HCT116 (cell line): Measurements from ENCODE around the gene PSMC2. TPM values are rescaled to one million over a fixed set of nuclear protein-coding genes. Genes with fewer than 3 reads are reported as not detected.
A peak's percentile ranks its signal among the peaks of the same experiment; 100 is the strongest.

Experiments
- ATAC-seq: fragments of 200-7000 bp; cut with Tn5 transposase; 2 replicates; pipeline ENCODE4 v1.9.1; 2020; ENCODE audit warnings: mild to moderate bottlenecking, moderate library complexity
- BruUV-seq: library from RNA; stranded (reverse); fragments of 400-500 nt; replicated peaks from 2 replicates; lab custom pipeline; 2021; lab: Mats Ljungman, UMichigan
- CTCF ChIA-PET: fragments of 300-600 bp; sonication (Branson Sonifier 250); formaldehyde crosslinking; loops from one replicate; lab custom pipeline; 2021; ENCODE audit warnings: antibody characterized with exemption; lab: Charles Lee
- POLR2A ChIA-PET: fragments of 300-600, 350-600 bp; sonication (Branson Sonifier 250); formaldehyde crosslinking; loops from one replicate; lab custom pipeline; 2021; ENCODE audit warnings: antibody characterized with exemption; lab: Charles Lee
- RAD21 ChIA-PET, 2 experiments: fragments of 300-600 bp; sonication (Branson Sonifier 250); formaldehyde crosslinking; loops; one replicate each; lab custom pipeline; 2023; ENCODE audit warnings: low total read pairs in 2 of 2; ENCODE audit not compliant: uncharacterized antibody in 2 of 2, unreplicated experiment in 2 of 2, low non-redundant PET in 1 of 2; lab: Charles Lee
- DNase-seq: peaks from one replicate; pipeline ENCODE4 v3.0.0-alpha.2; 2010; ENCODE audit warnings: low read depth, low spot score
- H2AFZ ChIP-seq: fragments of 200-600 bp; shearing (Covaris generic), sonication (generic); 2 replicates; pipeline ENCODE4 v1.6.1; 2017; ENCODE audit warnings: low read depth, mixed run types, mixed read lengths, antibody characterized with exemption, low read length; ENCODE audit not compliant: poor library complexity, severe bottlenecking
- H3K27ac ChIP-seq: 2 replicates; pipeline ENCODE4 v1.5.1; 2012; ENCODE audit warnings: low read depth, low read length
- H3K27me3 ChIP-seq: fragments of 200-600 bp; sonication (generic); 2 replicates; pipeline ENCODE4 v1.6.1; 2016; ENCODE audit warnings: mixed run types, low read length, mixed read lengths; ENCODE audit not compliant: insufficient read depth
- H3K36me3 ChIP-seq, 2 experiments: fragments of 200-500 bp in 1 of 2; fragments of 200-600 bp in 1 of 2; sonication (Bioruptor generic) in 1 of 2; sonication (generic) in 1 of 2; 2 replicates each; pipeline versions ENCODE4 v1.5.1 to v1.6.1; 2014 to 2016; ENCODE audit warnings: low read length in 2 of 2, inconsistent platforms in 1 of 2, mixed read lengths in 1 of 2, mixed run types in 1 of 2; ENCODE audit not compliant: insufficient read depth in 2 of 2, control insufficient read depth in 1 of 2
- H3K4me1 ChIP-seq, 2 experiments: fragments of 200-600 bp in 1 of 2; sonication (generic) in 1 of 2; 2 replicates each; pipeline versions ENCODE4 v1.5.1 to v1.6.1; 2012 to 2017; ENCODE audit warnings: low read length in 2 of 2, inconsistent platforms in 1 of 2, mild to moderate bottlenecking in 1 of 2, mixed read lengths in 1 of 2, mixed run types in 1 of 2, moderate library complexity in 1 of 2; ENCODE audit not compliant: insufficient read depth in 2 of 2, control insufficient read depth in 1 of 2
- H3K4me2 ChIP-seq: fragments of 200-600 bp; sonication (generic); 2 replicates; pipeline ENCODE4 v1.6.1; 2017; ENCODE audit warnings: mixed run types, low read length, mixed read lengths
- H3K4me3 ChIP-seq, 2 experiments: fragments of 200-600 bp in 1 of 2; sonication (generic) in 1 of 2; replicated peaks in 1 of 2; 2 replicates each; pipeline ENCODE4 v1.5.1; 2011 to 2016; ENCODE audit warnings: low read length in 2 of 2, control low read depth in 1 of 2, low read depth in 1 of 2, mild to moderate bottlenecking in 1 of 2, mixed read lengths in 1 of 2, mixed run types in 1 of 2
- H3K79me2 ChIP-seq: fragments of 200-600 bp; sonication (generic); 2 replicates; pipeline ENCODE4 v1.6.1; 2017; ENCODE audit warnings: mild to moderate bottlenecking, mixed run types, low read length, moderate library complexity, mixed read lengths; ENCODE audit not compliant: insufficient read depth
- H3K9ac ChIP-seq: fragments of 200-600 bp; sonication (generic); 2 replicates; pipeline ENCODE4 v1.6.1; 2016; ENCODE audit warnings: low read length, mixed read lengths
- H3K9me2 ChIP-seq: fragments of 200-600 bp; sonication (generic), shearing (Covaris generic); 2 replicates; pipeline ENCODE4 v1.6.1; 2017; ENCODE audit warnings: mixed run types, mild to moderate bottlenecking, moderate library complexity; ENCODE audit not compliant: insufficient read depth
- H3K9me3 ChIP-seq, 2 experiments: fragments of 200-500 bp in 1 of 2; fragments of 200-600 bp in 1 of 2; sonication (Bioruptor generic) in 1 of 2; sonication (generic) in 1 of 2; 2 replicates each; pipeline ENCODE4 v1.6.1; 2014 to 2017; ENCODE audit warnings: low read length in 2 of 2, mixed read lengths in 2 of 2, inconsistent platforms in 1 of 2, low read depth in 1 of 2, mild to moderate bottlenecking in 1 of 2, mixed run types in 1 of 2, moderate library complexity in 1 of 2; ENCODE audit not compliant: control insufficient read depth in 1 of 2, insufficient read depth in 1 of 2
- H4K20me1 ChIP-seq: fragments of 200-600 bp; sonication (generic), shearing (Covaris generic); 2 replicates; pipeline ENCODE4 v1.6.1; 2017; ENCODE audit warnings: mixed run types, mild to moderate bottlenecking, moderate library complexity; ENCODE audit not compliant: insufficient read depth
- ELF1 ChIP-seq: IDR thresholded peaks from 2 replicates; pipeline ENCODE4 v1.6.1; 2012; ENCODE audit warnings: low read depth, borderline replicate concordance
- FOSL1 ChIP-seq: IDR thresholded peaks from 2 replicates; pipeline ENCODE4 v1.6.1; 2012; ENCODE audit warnings: low read depth
- POLR2AphosphoS5 ChIP-seq: IDR thresholded peaks from 2 replicates; pipeline ENCODE4 v1.6.1; 2011; ENCODE audit warnings: mild to moderate bottlenecking, low read depth, low read length, moderate library complexity
- ZFX ChIP-seq: fragments of 450-650 bp; IDR thresholded peaks from 2 replicates; pipeline ENCODE4 v1.6.1; 2017
- ZNF274 ChIP-seq: fragments of 200-500 bp; sonication (Bioruptor generic); IDR thresholded peaks from 2 replicates; pipeline ENCODE4 v1.6.1; 2014; ENCODE audit warnings: mild to moderate bottlenecking, low read depth, low read length, inconsistent platforms
- intact Hi-C: fragments of 100-400 bp; cut with micrococcal nuclease; formaldehyde crosslinking; loops from 2 replicates; pipeline ENCODE4 v1.10.0; 2022
- total RNA-seq: library from RNA; stranded (reverse); gene quantifications from one replicate; pipeline ENCODE4 v1.2.1, GENCODE V29; 2021; ENCODE audit not compliant: unreplicated experiment
- TF ChIP-seq, protein P1 (sequence below): IDR thresholded peaks from 2 replicates; pipeline ENCODE4 v1.6.1; 2011; ENCODE audit warnings: mild to moderate bottlenecking, low read length, moderate library complexity; ENCODE audit not compliant: insufficient replicate concordance; ENCODE audit errors: extremely low read depth

The PSMC2 gene
- total RNA-seq, 1 experiment from 2014 or later, result 121 TPM

DNA sequence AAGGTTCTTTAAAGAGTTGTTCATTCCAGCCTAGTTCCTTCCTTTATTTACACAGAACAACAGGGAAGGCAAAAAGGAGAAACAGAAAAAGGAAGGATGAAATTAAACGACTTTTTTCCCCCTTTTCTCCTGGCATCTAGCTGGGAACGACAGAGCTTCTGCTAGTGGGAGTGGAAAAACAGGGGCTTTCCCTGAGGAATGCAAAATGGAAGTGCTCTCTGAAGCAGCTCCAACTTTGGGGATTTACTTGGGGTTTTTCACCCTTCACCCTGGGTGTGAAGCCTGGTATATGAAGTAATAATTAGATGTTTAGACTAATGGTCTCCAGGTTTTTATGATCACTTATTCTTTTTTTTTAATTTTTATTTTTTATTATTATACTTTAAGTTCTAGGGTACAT is 46.0 kb upstream of the PSMC2 start:
- BruUV-seq, result no TSS peak
- H3K4me1 ChIP-seq, result peaks cover 10 to 29% of the 10 kb centered on the region in 2 experiments; a peak in 3 of 4 replicates
- TF ChIP-seq, protein P1, sequence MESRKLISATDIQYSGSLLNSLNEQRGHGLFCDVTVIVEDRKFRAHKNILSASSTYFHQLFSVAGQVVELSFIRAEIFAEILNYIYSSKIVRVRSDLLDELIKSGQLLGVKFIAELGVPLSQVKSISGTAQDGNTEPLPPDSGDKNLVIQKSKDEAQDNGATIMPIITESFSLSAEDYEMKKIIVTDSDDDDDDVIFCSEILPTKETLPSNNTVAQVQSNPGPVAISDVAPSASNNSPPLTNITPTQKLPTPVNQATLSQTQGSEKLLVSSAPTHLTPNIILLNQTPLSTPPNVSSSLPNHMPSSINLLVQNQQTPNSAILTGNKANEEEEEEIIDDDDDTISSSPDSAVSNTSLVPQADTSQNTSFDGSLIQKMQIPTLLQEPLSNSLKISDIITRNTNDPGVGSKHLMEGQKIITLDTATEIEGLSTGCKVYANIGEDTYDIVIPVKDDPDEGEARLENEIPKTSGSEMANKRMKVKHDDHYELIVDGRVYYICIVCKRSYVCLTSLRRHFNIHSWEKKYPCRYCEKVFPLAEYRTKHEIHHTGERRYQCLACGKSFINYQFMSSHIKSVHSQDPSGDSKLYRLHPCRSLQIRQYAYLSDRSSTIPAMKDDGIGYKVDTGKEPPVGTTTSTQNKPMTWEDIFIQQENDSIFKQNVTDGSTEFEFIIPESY, result no peak
- TF ChIP-seq ELF1 (no peak), ZFX (no peak), FOSL1 (no peak)
- peaks cover 25 to 50% of the 10 kb centered on the region in 2 experiments; a peak in 3 of 4 replicates for H3K36me3 ChIP-seq
- H3K9me2 ChIP-seq, result no peaks in the 10 kb centered on the region
- H3K79me2 ChIP-seq, result peaks cover 77% of the 10 kb centered on the region
- no peak overlapping the region for H3K9ac ChIP-seq
- H3K4me2 ChIP-seq, result no peak overlapping the region
- no peaks in the 10 kb centered on the region for H4K20me1 ChIP-seq
- intact Hi-C loops, result no loop called here
- H3K4me3 ChIP-seq, result no peak overlapping the region
- RAD21 ChIA-PET, result no interaction called here
- POLR2A ChIA-PET, result no interaction called here
- DNase-seq (no peak), ATAC-seq (no peak)
- CTCF ChIA-PET, result no interaction called here
- no peak overlapping the region for H2AFZ ChIP-seq
- no peaks in the 10 kb centered on the region for H3K9me3 ChIP-seq
- no peaks in the 10 kb centered on the region for H3K27me3 ChIP-seq
- H3K27ac ChIP-seq, result no peak overlapping the region

DNA sequence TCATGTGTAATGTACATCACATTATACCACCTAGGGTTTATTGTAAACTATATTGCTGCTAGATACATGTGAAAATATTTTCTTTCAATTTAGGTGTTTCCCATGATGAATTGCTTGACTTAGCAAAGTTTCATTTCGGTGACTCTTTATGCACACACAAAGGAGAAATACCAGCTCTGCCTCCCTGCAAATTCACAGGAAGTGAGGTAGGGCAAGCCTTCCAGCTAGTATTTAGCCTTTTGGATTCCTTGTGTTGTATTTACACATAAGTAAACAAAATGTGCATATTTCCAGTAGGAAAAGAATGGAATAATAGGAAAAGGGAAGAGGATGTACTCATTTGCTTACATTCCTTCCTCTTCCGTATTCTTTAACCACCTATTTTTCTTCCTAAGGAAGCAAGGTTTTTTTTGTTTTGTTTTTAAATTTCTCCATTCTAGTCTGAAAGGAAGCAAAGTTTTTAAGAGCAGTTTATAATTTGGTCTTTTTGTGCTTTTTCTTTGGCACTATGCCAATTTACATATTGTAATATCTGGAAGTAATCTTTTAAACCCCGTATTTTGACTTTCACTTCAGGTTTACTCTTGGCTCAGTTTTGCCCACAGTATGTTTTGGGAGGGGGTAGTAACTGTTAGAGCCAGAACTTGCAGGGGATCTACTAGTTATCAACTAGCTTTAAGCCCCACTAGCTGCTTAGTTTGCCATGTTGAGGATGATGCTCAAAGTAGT is 39.8 kb upstream of the PSMC2 start:
- ChIA-PET RAD21 (no interaction called here), POLR2A (no interaction called here), CTCF (no interaction called here)
- no peak overlapping the region for H2AFZ ChIP-seq
- ATAC-seq, result no peak
- H4K20me1 ChIP-seq, result peaks cover 9% of the 10 kb centered on the region; the same call in 1 of the 2 replicates
- H3K9me2 ChIP-seq, result no peaks in the 10 kb centered on the region
- H3K79me2 ChIP-seq, result peaks cover 73% of the 10 kb centered on the region
- peak; percentile 12; the same call in 1 of the 2 replicates for TF ChIP-seq POLR2AphosphoS5
- no peak for TF ChIP-seq ZNF274
- no peaks in the 10 kb centered on the region for H3K9me3 ChIP-seq
- DNase-seq, result no peak
- H3K4me2 ChIP-seq, result no peak overlapping the region
- H3K9ac ChIP-seq, result no peak overlapping the region
- H3K27ac ChIP-seq, result no peak overlapping the region
- H3K36me3 ChIP-seq, result peaks cover 54 to 68% of the 10 kb centered on the region in 2 experiments
- H3K4me3 ChIP-seq, result no peak overlapping the region
- intact Hi-C loops, result no loop called here
- BruUV-seq, result no TSS peak
- peaks cover 5 to 15% of the 10 kb centered on the region in 2 experiments; a peak in 2 of 4 replicates for H3K4me1 ChIP-seq
- H3K27me3 ChIP-seq, result no peaks in the 10 kb centered on the region
